Neural crest cell (in vitro differentiated cells): ENCODE measurements around the gene NEK7. TPM values are rescaled to one million over a fixed set of nuclear protein-coding genes. Genes with fewer than 3 reads are reported as not detected.

Experiments
- DNase-seq: peaks from one replicate; pipeline ENCODE4 v3.0.0; 2021; ENCODE audit warnings: low read depth, mixed read lengths, low spot score
- H3K27ac Mint-ChIP-seq: one replicate; pipeline ENCODE4 v1.8.0; 2021; ENCODE audit warnings: mild to moderate bottlenecking, mixed read lengths; ENCODE audit not compliant: unreplicated experiment
- H3K27me3 Mint-ChIP-seq: 2 replicates; pipeline ENCODE4 v1.8.0; 2021; ENCODE audit warnings: low read depth, mild to moderate bottlenecking, mixed read lengths
- H3K36me3 Mint-ChIP-seq: 2 replicates; pipeline ENCODE4 v1.8.0; 2021; ENCODE audit warnings: low read depth, mild to moderate bottlenecking, mixed read lengths
- H3K4me1 Mint-ChIP-seq: 2 replicates; pipeline ENCODE4 v1.8.0; 2021; ENCODE audit warnings: mixed read lengths
- H3K4me3 Mint-ChIP-seq: one replicate; pipeline ENCODE4 v1.8.0; 2021; ENCODE audit warnings: mild to moderate bottlenecking, mixed read lengths
- H3K9me3 Mint-ChIP-seq: 2 replicates; pipeline ENCODE4 v1.8.0; 2021; ENCODE audit warnings: mixed read lengths
- total RNA-seq: library from RNA; stranded (reverse); gene quantifications from 2 replicates; pipeline ENCODE4 v1.2.1, GENCODE V29; 2021
- TF ChIP-seq, protein P1 (sequence below): fragments of 200-600 bp; sonication (generic); conservative IDR thresholded peaks from 2 replicates; pipeline ENCODE4 v1.5.0; 2021; ENCODE audit warnings: antibody characterized with exemption, mild to moderate bottlenecking

Gene NEK7
- total RNA-seq, 1 donor from 2014 or later, result 12.5 TPM

GRCh38 chr1:198367296-198367695 is 210.5 kb downstream of the NEK7 start:
- H3K36me3 Mint-ChIP-seq, result no peaks in the 10 kb centered on the region
- DNase-seq, result no peak
- H3K4me3 Mint-ChIP-seq, result no peak overlapping the region
- H3K9me3 Mint-ChIP-seq, result peaks cover 7% of the 10 kb centered on the region
- H3K27me3 Mint-ChIP-seq, result no peaks in the 10 kb centered on the region
- no peak overlapping the region for H3K27ac Mint-ChIP-seq
- TF ChIP-seq, protein P1, sequence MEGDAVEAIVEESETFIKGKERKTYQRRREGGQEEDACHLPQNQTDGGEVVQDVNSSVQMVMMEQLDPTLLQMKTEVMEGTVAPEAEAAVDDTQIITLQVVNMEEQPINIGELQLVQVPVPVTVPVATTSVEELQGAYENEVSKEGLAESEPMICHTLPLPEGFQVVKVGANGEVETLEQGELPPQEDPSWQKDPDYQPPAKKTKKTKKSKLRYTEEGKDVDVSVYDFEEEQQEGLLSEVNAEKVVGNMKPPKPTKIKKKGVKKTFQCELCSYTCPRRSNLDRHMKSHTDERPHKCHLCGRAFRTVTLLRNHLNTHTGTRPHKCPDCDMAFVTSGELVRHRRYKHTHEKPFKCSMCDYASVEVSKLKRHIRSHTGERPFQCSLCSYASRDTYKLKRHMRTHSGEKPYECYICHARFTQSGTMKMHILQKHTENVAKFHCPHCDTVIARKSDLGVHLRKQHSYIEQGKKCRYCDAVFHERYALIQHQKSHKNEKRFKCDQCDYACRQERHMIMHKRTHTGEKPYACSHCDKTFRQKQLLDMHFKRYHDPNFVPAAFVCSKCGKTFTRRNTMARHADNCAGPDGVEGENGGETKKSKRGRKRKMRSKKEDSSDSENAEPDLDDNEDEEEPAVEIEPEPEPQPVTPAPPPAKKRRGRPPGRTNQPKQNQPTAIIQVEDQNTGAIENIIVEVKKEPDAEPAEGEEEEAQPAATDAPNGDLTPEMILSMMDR, result no peak
- H3K4me1 Mint-ChIP-seq, result peaks cover 8% of the 10 kb centered on the region

DNA sequence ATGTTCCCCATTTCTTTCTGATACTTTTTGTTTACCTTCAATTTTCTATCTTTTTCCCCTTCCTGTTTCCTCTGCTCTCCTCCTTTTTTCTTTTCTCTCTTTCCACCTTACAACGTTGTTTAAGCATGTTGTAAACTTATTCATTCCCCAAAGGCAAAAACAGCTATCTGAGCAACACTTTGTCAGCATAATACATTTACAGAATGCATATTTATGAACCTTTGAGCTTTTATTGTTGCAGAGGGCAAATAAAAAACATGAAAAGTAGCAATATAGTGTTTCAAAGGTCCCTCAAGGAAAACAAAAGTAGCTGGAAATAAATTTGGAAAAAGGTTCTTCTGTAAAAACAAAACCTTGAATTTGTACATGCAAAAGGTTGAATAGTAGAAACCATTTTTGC is 214.2 kb downstream of the NEK7 start:
- H3K36me3 Mint-ChIP-seq, result no peaks in the 10 kb centered on the region
- TF ChIP-seq, protein P1, result no peak

More for the DNA sequence above, 214.2 kb downstream of the NEK7 start:
- no peak overlapping the region for H3K27ac Mint-ChIP-seq
- no peaks in the 10 kb centered on the region for H3K27me3 Mint-ChIP-seq
- H3K9me3 Mint-ChIP-seq, result peaks cover 7% of the 10 kb centered on the region
- DNase-seq, result no peak
- H3K4me1 Mint-ChIP-seq, result peaks cover 8% of the 10 kb centered on the region
- H3K4me3 Mint-ChIP-seq, result no peak overlapping the region

Other genes with a start within 250 kb of the NEK7 start
- not detected in 2 replicates for gene LHX9, start 239.6 kb upstream of the NEK7 start, total RNA-seq